ENCODE results near the gene HOXC10. TPM values are rescaled to one million over a fixed set of nuclear protein-coding genes. Genes with fewer than 3 reads are reported as not detected.

HOXC10 gene
- total and polyA plus RNA-seq, 2 experiments from 2014 or later = 0.23 to 1.7 TPM

GRCh38 chr12:53952335-53952694 lies 32.6 kb upstream of the HOXC10 start:
- no peaks in the 10 kb centered on the region for H3K9me2 ChIP-seq (replicated peaks; ENCODE audit: insufficient read depth)
- H2AFZ ChIP-seq = no peak overlapping the region
- no peak overlapping the region for H3K4me2 ChIP-seq
- TF ChIP-seq EZH2 (IDR thresholded peaks at IDR 0.05; ENCODE audit: borderline replicate concordance) = no peak
- H3K4me1 ChIP-seq (ENCODE audit: insufficient read depth) = no peaks in the 10 kb centered on the region
- no peak overlapping the region for H3K4me3 ChIP-seq
- H4K20me1 ChIP-seq (ENCODE audit: insufficient read depth, poor library complexity, severe bottlenecking) = no peaks in the 10 kb centered on the region
- H3K79me2 ChIP-seq = no peaks in the 10 kb centered on the region
- no peaks in the 10 kb centered on the region for H3K9me3 ChIP-seq (ENCODE audit: low read depth)
- H3K36me3 ChIP-seq (replicated peaks; ENCODE audit: insufficient read depth, low read depth) = no peaks in the 10 kb centered on the region
- DNase-seq (ENCODE audit: low spot score) = no peak
- no peak overlapping the region for H3K27ac ChIP-seq
- WGBS (ENCODE audit: low lambda C conversion rate, missing lambda C conversion rate) = 9% methylated on average over 13 of the region's 13 CpGs
- H3K27me3 ChIP-seq = peaks cover 100% of the 10 kb centered on the region

- Histone ChIP-seq H3K4me2 (no peak overlapping the region), H4K20me1 (ENCODE audit: insufficient read depth, poor library complexity, severe bottlenecking) (no peaks in the 10 kb centered on the region), H3K27me3 (peaks cover 100% of the 10 kb centered on the region), H3K9me3 (ENCODE audit: low read depth) (no peaks in the 10 kb centered on the region), H3K4me1 (ENCODE audit: insufficient read depth) (no peaks in the 10 kb centered on the region), H3K36me3 (replicated peaks; ENCODE audit: insufficient read depth, low read depth) (no peaks in the 10 kb centered on the region), H2AFZ (no peak overlapping the region), H3K4me3 (no peak overlapping the region), H3K79me2 (no peaks in the 10 kb centered on the region), H3K27ac (no peak overlapping the region), H3K9me2 (replicated peaks; ENCODE audit: insufficient read depth) (no peaks in the 10 kb centered on the region)
- TF ChIP-seq EZH2 (IDR thresholded peaks at IDR 0.05; ENCODE audit: borderline replicate concordance) = no peak
- peak; percentile 4 for TF ChIP-seq EZH2phosphoT487 (IDR thresholded peaks at IDR 0.05; ENCODE audit: low read depth, severe bottlenecking, unreplicated experiment)
- TF ChIP-seq CTCF (IDR thresholded peaks at IDR 0.05; ENCODE audit: poor library complexity) = no peak
- WGBS (ENCODE audit: low lambda C conversion rate, missing lambda C conversion rate) = 10% methylated on average over 35 of the region's 38 CpGs
- no peak for DNase-seq (ENCODE audit: low spot score)
Measured at GRCh38 chr12:53952871-53953734, 31.8 kb upstream of the HOXC10 start.

- H3K4me3 ChIP-seq = no peak overlapping the region
- no peaks in the 10 kb centered on the region for H4K20me1 ChIP-seq (ENCODE audit: insufficient read depth, poor library complexity, severe bottlenecking)
- H2AFZ ChIP-seq = no peak overlapping the region
- no peaks in the 10 kb centered on the region for H3K79me2 ChIP-seq
- no peaks in the 10 kb centered on the region for H3K9me2 ChIP-seq (replicated peaks; ENCODE audit: insufficient read depth)
- no peak for DNase-seq (ENCODE audit: low spot score)
- no peak overlapping the region for H3K4me2 ChIP-seq
- H3K4me1 ChIP-seq (ENCODE audit: insufficient read depth) = no peaks in the 10 kb centered on the region
- H3K27me3 ChIP-seq = peaks cover 100% of the 10 kb centered on the region
- TF ChIP-seq EZH2 (IDR thresholded peaks at IDR 0.05; ENCODE audit: borderline replicate concordance) = no peak
- TF ChIP-seq EZH2phosphoT487 (IDR thresholded peaks at IDR 0.05; ENCODE audit: low read depth, severe bottlenecking, unreplicated experiment) = peak; percentile 58
- H3K36me3 ChIP-seq (replicated peaks; ENCODE audit: insufficient read depth, low read depth) = no peaks in the 10 kb centered on the region
- WGBS (ENCODE audit: low lambda C conversion rate, missing lambda C conversion rate) = 18% methylated on average over 19 of the region's 19 CpGs
- H3K9me3 ChIP-seq (ENCODE audit: low read depth) = no peaks in the 10 kb centered on the region
- H3K27ac ChIP-seq = no peak overlapping the region
Measured at GRCh38 chr12:53953831-53954693, 30.9 kb upstream of the HOXC10 start.

- Histone ChIP-seq H3K36me3 (replicated peaks; ENCODE audit: insufficient read depth, low read depth) (no peaks in the 10 kb centered on the region), H3K4me1 (ENCODE audit: insufficient read depth) (no peaks in the 10 kb centered on the region), H3K79me2 (no peaks in the 10 kb centered on the region), H4K20me1 (ENCODE audit: insufficient read depth, poor library complexity, severe bottlenecking) (no peaks in the 10 kb centered on the region), H3K4me2 (peak within 1 kb of the TSS; percentile 46), H3K9me3 (ENCODE audit: low read depth) (no peaks in the 10 kb centered on the region), H2AFZ (peak within 1 kb of the TSS; percentile 40), H3K4me3 (no peak within 1 kb of the TSS), H3K27ac (no peak within 1 kb of the TSS), H3K9me2 (replicated peaks; ENCODE audit: insufficient read depth) (no peaks in the 10 kb centered on the region), H3K27me3 (peaks cover 100% of the 10 kb centered on the region)
- TF ChIP-seq CTCF (IDR thresholded peaks at IDR 0.05; ENCODE audit: poor library complexity) = no peak
- no peak for TF ChIP-seq EZH2phosphoT487 (IDR thresholded peaks at IDR 0.05; ENCODE audit: low read depth, severe bottlenecking, unreplicated experiment)
- TF ChIP-seq EZH2 (IDR thresholded peaks at IDR 0.05; ENCODE audit: borderline replicate concordance) = no peak
- no peak for DNase-seq (ENCODE audit: low spot score)
- 17% methylated on average over 15 of the region's 20 CpGs for WGBS (ENCODE audit: low lambda C conversion rate, missing lambda C conversion rate)
Measured at GRCh38 chr12:53954694-53955035, 30.3 kb upstream of the HOXC10 start, which contains the start of gene HOXC12. Gene HOXC12, plus strand, starts transcription at chr12:53954903. Its CDS starts 27 bp downstream, at chr12:53954930.

Data from hepatocyte (in vitro differentiated cells).